PFSK-1 (cell line): ENCODE measurements around the gene RPH3AL.

Experiments
- POLR2AphosphoS5 ChIP-seq: IDR thresholded peaks from 2 replicates; pipeline ENCODE4 v1.6.1; 2012; ENCODE audit warnings: low read depth, mild to moderate bottlenecking, control low read depth, low read length, moderate library complexity
- REST ChIP-seq, 2 experiments: IDR thresholded peaks; 2 replicates each; pipeline versions ENCODE4 v1.6.1 to v1.8.0; 2011 to 2012; ENCODE audit warnings: low read depth in 2 of 2, low read length in 2 of 2, control low read depth in 1 of 2, inconsistent platforms in 1 of 2, mild to moderate bottlenecking in 1 of 2, moderate library complexity in 1 of 2; ENCODE audit not compliant: insufficient read depth in 1 of 2
- SIN3A ChIP-seq: IDR thresholded peaks from 2 replicates; pipeline ENCODE4 v1.6.1; 2012; ENCODE audit warnings: mild to moderate bottlenecking, low read length, moderate library complexity, borderline replicate concordance; ENCODE audit not compliant: insufficient read depth

GRCh38 chr17:207775-208174 lies 144.8 kb downstream of the RPH3AL start:
- TF ChIP-seq POLR2AphosphoS5 (no peak), REST (IDR thresholded peaks at IDR 0.05; ENCODE audit: insufficient read depth in 1 of 2, low read depth in 2 of 2, low read length in 2 of 2) (no peak), SIN3A (no peak)
